ENCODE data around the gene MDH1B. TPM values are rescaled to one million over a fixed set of nuclear protein-coding genes. Genes with fewer than 3 reads are reported as not detected.
"Not testable (repeated sequence)": the region's sequence is repeated elsewhere in the genome, so short reads cannot be mapped to it uniquely, and the experiment has no call there.

The MDH1B gene
- polyA plus RNA-seq (ENCODE audit: insufficient read length in 3 of 3), result 10 to 100 TPM; 14.1 to 17.8 (median 17.0) TPM

DNA sequence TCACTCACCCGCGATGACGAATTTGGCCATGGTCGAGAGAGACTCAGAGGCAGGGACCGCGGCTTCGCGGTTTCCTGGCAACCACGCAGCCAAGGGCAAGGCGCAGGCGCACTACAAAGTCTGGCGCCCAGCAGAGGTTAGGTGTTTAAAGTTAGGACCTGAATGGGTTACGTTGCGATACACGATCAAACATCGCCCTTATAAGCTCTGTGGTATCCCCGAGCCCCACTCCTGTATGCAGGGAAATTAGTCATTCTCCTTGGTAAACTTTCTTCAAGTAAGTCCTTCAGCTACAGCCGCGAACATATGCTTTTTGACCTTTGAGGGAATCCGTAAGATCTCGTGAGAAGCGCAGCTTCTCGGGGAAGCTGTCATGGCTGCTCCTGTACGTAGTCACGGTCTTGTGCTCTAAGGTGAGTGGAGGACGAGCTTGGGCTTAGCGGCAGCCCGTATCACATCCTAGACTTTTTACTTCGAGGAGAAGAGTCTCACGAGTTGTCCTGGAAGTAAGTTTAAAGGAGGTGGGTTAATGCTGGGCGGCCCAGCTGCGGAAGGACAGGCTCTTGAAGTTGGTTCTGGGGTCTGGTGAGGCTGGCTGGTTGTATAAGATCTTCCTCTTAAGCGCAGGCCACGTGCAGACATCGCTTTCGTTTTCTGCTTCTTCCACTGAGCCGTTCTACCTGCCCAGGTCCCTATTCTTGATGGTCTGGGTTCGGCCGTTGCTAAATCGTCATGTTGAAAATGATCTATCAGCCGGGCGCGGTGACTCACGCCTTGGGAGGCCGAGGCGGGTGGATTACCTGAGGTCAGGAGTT is at the start of gene MDH1B, which contains the start of gene FASTKD2:
TSS of gene MDH1B (minus strand) at position 87 of the 815 bp plus-strand sequence. CDS start at position 30, 57 bp downstream.
TSS of gene FASTKD2 (plus strand) at position 365 of the 815 bp plus-strand sequence. CDS start 1,088 bp downstream, outside the sequence.
- peak; percentile 94 to 98 (median 94) for DNase-seq (ENCODE audit: low read depth in 3 of 3, low spot score in 2 of 3)

DNA sequence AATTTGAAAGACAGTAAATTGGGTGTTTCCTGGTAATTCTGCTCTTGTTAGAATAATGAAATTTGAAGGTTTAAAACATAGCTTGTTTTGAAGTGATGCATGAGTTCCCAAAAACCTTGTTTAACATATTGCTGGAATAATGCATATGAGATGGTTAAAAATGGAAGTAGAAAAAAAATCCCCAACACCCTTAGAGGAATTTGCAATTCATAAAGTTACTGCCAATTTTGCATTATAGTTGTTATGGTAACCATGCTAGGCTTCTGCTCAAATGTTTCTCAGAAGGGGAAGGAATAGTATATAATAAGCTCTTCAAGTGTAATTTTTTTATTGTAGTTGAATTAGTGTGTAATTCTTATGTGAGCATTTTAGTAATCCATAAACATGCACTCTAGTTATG is 49.4 kb upstream of the MDH1B start:
- no peak for DNase-seq (ENCODE audit: low read depth in 3 of 3, low spot score in 2 of 3)

DNA sequence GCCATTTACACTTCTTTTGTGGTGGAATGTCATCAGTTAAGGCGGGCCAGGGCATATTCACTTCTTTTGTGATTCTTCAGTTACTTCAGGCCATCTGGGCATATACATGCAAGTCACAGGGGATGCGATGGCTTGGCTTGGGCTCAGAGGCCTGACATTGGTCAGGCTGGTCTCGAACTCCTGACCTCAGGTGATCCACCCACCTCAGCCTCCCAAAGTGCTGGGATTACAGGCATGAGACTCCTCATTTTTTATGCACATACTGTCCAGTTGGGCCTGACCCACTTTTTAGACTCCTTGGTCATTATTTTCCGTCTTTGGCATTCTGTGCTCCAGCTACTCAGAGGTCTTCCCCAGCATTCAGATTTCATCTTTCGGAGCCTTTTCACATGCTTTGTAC is 47.3 kb upstream of the MDH1B start:
- DNase-seq (ENCODE audit: low read depth in 3 of 3, low spot score in 2 of 3), result not testable (repeated sequence)

DNA sequence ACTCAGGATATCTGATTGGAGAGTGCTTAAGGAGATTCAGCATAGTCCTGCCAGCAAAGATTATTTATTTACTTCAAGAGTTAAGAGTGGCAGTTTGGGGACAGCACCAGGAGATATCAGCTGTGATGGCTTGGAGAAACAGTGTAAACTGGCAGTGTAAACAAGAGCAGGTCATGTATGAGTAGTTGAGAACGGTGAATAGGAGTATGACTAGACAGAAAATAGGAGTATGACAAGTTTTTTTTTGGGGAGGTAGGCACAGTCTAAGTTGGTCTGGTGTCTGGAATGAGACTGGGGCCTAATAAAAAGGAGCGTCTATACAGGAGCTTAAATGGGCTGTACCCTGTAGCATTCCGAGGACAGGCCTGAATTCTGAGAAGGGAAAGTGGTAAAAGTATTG is 42.5 kb upstream of the MDH1B start:
- not testable (repeated sequence) for DNase-seq (ENCODE audit: low read depth in 3 of 3, low spot score in 2 of 3)

DNA sequence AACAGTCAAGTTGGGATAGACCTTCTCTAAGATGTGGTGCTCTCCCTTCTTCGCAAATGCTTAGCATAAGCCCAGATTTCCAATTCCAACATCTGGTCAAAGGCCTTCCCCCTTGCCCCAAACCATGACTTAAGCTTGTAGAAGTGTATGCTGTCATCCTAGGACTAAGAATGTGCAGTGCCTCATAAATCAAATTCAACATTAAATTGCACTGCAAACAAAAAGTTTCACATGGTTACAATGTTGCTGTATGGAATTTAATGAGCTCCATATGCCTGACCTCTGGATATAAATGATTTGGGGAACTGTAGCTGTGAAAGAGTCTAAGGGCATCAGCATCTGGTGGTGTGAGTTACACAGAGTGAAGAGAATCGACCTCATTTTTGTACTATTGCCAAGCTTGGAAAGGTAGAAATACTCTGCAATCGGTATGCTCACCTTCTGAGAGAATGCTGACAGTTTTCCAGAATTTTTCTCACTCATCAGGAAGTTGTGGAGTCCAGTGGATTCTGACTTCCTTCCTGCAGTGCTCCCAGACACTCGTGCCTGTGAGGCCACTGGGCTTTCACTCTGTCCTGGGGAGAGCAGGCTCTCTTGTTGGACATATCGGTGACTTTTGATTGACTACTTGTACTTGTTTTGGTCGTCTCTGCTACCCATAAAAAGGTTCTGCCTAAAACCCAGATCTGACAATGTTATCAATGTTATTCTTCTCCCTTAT is 40.9 kb upstream of the MDH1B start:
- DNase-seq (ENCODE audit: low read depth in 3 of 3, low spot score in 2 of 3), result no peak

DNA sequence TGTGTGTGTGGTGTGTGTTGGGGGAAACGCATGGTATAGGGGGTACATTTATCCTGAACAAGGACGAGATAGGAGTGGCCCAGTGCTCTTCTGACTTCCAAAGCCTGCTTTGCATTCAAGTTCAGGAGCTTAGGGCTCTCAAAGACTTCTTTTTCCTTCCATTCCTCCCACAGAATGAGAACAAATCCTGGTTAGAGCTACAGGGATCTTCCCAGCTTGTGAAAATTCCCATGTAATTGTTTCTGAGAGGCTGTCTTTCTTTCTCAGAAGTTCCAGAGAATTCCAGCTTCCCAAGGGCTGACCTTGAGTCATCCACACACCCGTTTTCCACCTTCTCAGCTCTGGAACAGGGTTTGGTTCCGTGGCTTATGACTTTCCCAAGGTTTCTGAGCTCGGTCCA is 39.2 kb upstream of the MDH1B start:
- DNase-seq (ENCODE audit: low read depth in 3 of 3, low spot score in 2 of 3), result no peak

GRCh38 chr2:206802654-206803514 is 37.8 kb upstream of the MDH1B start:
- no peak for DNase-seq (ENCODE audit: low read depth in 3 of 3, low spot score in 2 of 3)

DNA sequence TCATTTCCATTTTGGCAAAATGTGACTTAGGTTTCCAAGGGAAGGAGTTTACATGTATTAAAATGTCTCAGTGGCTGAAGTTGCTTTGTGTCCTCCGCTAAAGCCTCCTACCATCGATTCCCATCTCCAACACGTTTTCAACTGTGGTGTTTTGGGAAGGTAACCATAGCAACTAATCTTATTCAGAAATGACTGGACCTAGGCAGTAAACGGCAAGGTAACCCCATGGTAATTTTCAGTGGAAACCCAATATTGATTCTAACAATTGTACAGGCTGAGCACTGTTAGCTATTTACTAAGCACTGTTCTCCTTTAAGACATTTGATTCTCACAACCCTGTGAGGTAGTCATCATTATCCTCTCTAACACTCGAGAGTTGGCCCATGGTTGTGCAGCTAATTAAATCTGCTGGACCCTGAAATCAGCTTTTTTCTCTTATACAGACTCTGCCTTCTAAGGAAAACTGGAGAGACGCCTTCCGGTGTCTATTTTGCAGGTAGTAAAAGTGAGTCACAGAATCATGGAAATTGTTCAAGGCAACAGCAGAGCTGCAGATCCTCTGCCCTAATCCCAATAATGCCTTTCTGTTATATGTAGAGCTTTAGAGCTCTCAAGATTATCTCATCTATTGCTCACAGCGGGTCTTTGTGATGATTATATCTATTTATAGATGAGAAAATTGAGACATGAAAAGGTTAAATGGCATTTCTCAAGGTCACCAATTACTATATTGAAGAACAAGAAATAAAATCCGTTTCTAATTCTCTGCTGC is 36.5 kb upstream of the MDH1B start:
- DNase-seq (ENCODE audit: low read depth in 3 of 3, low spot score in 2 of 3), result no peak

DNA sequence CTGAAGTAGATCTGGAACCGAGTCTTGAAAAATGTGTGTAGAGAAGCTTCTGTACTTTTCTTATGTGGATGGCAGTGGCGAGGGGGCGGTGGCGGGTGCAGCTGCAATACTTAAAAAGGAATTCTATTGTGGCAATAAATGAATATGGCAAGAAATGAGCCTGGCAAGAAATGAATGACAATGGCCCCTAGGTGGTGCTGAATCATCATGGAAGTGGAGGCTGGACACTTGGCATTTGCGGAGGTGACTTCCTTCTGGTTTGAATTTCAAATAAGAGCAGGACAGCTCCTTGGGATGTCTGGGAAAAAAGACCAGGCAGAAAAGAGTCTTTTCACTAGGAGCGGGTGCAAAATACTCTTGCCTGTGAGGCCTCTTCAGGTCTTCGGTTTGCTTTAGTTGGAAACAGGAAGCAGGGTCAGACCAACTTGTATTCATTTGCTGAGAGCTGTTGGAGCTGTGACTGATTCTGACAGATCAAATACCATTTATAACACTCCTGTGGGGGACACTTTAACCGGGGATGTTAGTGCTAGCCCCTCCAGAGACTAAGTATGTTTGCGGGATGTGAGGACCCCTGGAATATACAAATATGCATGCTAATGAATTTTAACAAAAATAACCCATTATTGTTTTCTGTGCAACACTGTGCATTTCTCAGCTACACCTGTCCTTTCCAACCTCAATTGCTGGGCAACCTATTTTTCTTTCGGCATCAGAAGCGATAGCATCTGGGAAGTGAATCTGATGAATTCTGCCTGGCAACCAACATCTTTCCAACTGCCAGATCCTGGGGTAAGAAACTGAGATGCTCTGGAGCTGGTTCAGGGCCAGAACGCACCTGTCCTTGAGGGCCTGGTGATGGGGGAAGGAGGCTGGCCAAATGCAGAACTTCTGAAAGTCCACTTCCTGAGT is 35.6 kb upstream of the MDH1B start:
- DNase-seq (ENCODE audit: low read depth in 3 of 3, low spot score in 2 of 3), result peak; percentile 37 to 54 (median 53)

- no peak for DNase-seq (ENCODE audit: low read depth in 3 of 3, low spot score in 2 of 3)
Measured at GRCh38 chr2:206799083-206799482, 34.0 kb upstream of the MDH1B start.

DNA sequence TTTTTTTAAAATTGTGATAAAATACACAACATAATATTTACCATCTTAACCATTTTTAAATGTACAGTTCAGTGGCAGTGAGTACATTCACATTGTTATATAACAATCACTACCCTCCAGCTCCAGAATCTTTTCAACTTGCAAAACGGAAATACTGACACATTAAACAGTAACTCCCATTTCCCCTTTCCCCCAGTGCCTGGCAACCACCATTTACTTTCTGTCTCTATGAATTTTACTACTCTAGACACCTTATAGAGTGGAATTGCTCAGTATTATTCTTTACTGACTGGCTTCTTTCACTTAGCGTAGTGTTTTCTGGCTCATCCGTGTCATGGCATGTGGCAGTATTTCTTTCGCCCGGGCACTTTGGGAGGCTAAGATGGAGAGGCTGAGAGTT is 32.9 kb upstream of the MDH1B start:
- DNase-seq (ENCODE audit: low read depth in 3 of 3, low spot score in 2 of 3), result no peak

DNA sequence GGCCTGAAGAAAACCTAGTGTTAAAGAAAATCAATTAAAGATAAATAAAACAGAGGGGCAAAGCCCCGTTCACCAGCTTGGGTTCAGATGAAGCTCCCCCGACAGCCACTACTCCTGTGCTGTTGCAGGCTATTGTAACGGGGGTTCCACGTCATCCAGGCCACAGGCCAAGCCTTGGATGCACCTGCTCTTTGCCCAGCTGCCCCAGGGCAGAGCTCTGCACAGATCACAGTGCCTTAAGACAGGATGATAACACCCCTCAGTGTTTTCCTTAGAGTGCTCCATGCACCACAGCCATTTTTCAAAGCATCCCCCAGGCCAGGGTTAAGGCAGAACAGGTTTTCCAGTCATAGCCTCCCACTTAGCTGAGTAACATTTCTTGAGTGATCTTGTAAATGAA is 32.2 kb upstream of the MDH1B start:
- DNase-seq (ENCODE audit: low read depth in 3 of 3, low spot score in 2 of 3), result no peak

- no peak for DNase-seq (ENCODE audit: low read depth in 3 of 3, low spot score in 2 of 3)
Measured at GRCh38 chr2:206792645-206793044, 27.5 kb upstream of the MDH1B start.

- no peak for DNase-seq (ENCODE audit: low read depth in 3 of 3, low spot score in 2 of 3)
Measured at GRCh38 chr2:206790311-206790935, 25.3 kb upstream of the MDH1B start.

DNA sequence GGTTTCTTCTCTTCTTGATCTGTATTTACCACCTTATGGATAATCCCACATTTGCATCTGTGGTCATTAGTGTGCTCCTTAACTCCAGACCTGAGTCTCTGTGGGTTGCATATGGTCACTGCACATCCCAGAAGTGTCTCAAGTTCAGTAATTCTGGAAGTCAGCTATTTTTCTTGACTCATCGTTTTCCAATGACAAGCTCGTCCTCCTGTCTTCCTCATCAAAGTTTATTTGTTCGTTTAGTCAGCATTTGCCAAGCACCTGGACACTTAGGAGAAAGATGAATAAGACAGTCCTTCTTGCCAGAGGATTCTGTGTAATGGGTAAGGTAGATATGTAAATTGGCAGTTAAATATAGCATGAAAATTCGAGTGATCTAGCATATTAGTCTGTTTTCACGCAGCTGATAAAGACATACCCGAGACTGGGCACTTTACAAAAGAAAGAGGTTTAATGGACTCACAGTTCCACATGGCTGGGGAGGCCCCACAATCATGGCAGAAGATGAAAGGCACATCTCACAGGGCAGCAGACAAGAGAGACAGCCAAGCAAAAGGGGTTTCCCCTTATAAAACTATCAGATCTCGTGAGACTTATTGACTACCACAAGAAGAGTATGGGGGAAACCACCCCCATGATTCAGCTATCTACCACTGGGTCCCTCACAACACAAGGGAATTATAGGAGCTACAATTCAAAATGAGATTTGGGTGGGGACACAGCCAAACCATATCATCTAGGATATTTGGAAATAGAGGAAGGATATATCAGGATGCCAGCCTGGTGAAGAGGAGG is 19.6 kb upstream of the MDH1B start:
- DNase-seq (ENCODE audit: low read depth in 3 of 3, low spot score in 2 of 3), result no peak

DNA sequence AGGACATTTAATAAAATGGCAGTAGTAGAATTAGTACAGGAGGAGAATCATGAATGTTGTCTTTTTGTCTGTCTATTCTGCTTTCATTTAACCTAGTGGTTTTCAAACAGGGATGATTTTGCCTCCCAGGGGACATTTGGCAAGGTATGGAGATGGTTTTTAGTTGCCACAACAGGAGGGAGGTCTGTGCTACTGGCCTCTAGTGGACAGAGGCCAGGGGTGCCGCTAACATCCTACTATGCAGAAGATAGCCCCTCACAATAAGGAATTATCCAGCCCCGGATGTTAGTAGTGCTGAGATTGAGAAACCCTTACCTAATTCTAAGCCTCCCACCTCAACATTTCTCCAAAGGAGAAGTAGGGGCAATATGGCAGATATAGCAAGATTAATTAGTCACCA is 18.6 kb upstream of the MDH1B start:
- no peak for DNase-seq (ENCODE audit: low read depth in 3 of 3, low spot score in 2 of 3)

DNA sequence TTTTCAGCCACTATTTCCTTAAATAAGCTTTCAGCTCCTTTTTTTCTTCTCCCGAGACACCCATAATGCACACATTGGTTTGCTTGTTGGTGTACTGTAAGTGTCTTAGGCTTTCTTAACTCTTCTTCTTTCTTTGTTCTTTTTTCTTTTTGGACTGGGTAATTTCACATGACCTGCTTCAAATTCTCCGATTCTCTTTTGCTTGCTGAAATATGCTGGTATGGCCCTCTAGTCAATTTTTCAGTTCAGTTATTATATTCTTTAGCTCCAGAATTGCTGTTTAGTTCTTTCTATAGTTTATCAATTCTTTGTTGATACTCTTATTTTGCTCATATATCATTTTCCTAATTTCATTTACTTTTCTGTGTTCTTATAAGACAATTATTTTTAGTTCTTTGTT is 15.5 kb upstream of the MDH1B start:
- no peak for DNase-seq (ENCODE audit: low read depth in 3 of 3, low spot score in 2 of 3)

DNA sequence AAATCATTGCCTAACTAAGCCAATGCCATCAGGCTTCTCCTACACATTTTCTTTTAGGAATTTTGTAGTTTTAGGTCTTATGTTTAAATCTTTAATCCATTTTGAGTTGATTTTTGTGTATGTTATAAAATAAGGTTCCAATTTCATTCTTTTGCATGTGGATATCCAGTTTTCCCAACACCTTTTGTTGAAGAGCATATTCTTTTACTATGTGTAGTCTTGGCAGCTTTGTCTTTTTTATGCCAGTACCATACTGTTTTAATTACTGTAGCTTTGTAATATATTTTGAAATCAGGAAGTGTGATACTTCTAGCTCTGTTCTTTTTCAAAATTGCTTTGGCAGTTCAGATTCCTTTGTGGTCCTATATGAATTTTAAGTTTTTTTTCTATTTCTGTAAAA is 11.3 kb upstream of the MDH1B start:
- DNase-seq (ENCODE audit: low read depth in 3 of 3, low spot score in 2 of 3), result no peak

Data from right renal cortex interstitium (tissue), 3 donors.